OCI-LY3 (cell line): ENCODE measurements around the gene CACNA2D3.

Experiments used
- H2AFZ ChIP-seq: fragments of 200-600, 300-600 bp; shearing (Covaris generic); 2 replicates; pipeline ENCODE4 v1.6.0; 2014; ENCODE audit warnings: antibody characterized with exemption, low read depth, low read length
- H3K27ac ChIP-seq: fragments of 200-600, 300-600 bp; sonication (generic); 2 replicates; pipeline ENCODE4 v1.5.1; 2014; ENCODE audit warnings: mild to moderate bottlenecking, low read length, moderate library complexity, mixed read lengths
- H3K27me3 ChIP-seq: fragments of 200-600, 300-600 bp; sonication (generic); 2 replicates; pipeline ENCODE4 v1.6.1; 2014; ENCODE audit warnings: low read depth, low read length, mixed read lengths
- H3K36me3 ChIP-seq: fragments of 200-600, 300-600 bp; sonication (generic); replicated peaks from 2 replicates; pipeline ENCODE3; 2014; ENCODE audit warnings: low read depth, low read length, mixed read lengths
- H3K4me1 ChIP-seq: fragments of 300-600, 200-600 bp; sonication (generic); 2 replicates; pipeline ENCODE4 v1.6.1; 2014; ENCODE audit warnings: low read length, mixed read lengths
- H3K4me2 ChIP-seq: fragments of 200-600, 300-600 bp; sonication (generic); 2 replicates; pipeline ENCODE4 v1.6.1; 2014; ENCODE audit warnings: low read length, mixed read lengths
- H3K4me3 ChIP-seq: fragments of 300-600, 200-600 bp; sonication (generic); 2 replicates; pipeline ENCODE4 v1.5.1; 2014; ENCODE audit warnings: antibody characterized with exemption, mild to moderate bottlenecking, low read length, moderate library complexity
- H3K79me2 ChIP-seq: fragments of 300-600, 200-600 bp; shearing (Covaris generic); 2 replicates; pipeline ENCODE4 v1.6.1; 2014; ENCODE audit warnings: mild to moderate bottlenecking, low read length, mixed read lengths
- H3K9ac ChIP-seq: fragments of 300-600, 200-600 bp; shearing (Covaris generic); 2 replicates; pipeline ENCODE4 v1.6.0; 2014; ENCODE audit warnings: mild to moderate bottlenecking, low read length, moderate library complexity
- H3K9me3 ChIP-seq: fragments of 200-600, 300-600 bp; shearing (Covaris generic); 2 replicates; pipeline ENCODE4 v1.6.1; 2014; ENCODE audit warnings: low read length, mixed read lengths; ENCODE audit not compliant: insufficient read depth
- H4K20me1 ChIP-seq: fragments of 200-600, 300-600 bp; sonication (generic); 2 replicates; pipeline ENCODE4 v1.6.1; 2016; ENCODE audit warnings: low read length, mixed read lengths; ENCODE audit not compliant: insufficient read depth
- EZH2phosphoT487 ChIP-seq: fragments of 200-600 bp; shearing (Covaris generic); IDR thresholded peaks from 2 replicates; pipeline ENCODE4 v1.6.1; 2018; ENCODE audit warnings: antibody characterized with exemption, mixed run types, low read depth
- TF ChIP-seq, protein P1 (sequence below): fragments of 200-600, 300-600 bp; sonication (generic); IDR thresholded peaks from 2 replicates; pipeline ENCODE4 v1.5.1; 2014; ENCODE audit warnings: antibody characterized with exemption, low read length, low read depth

Gene CACNA2D3

DNA sequence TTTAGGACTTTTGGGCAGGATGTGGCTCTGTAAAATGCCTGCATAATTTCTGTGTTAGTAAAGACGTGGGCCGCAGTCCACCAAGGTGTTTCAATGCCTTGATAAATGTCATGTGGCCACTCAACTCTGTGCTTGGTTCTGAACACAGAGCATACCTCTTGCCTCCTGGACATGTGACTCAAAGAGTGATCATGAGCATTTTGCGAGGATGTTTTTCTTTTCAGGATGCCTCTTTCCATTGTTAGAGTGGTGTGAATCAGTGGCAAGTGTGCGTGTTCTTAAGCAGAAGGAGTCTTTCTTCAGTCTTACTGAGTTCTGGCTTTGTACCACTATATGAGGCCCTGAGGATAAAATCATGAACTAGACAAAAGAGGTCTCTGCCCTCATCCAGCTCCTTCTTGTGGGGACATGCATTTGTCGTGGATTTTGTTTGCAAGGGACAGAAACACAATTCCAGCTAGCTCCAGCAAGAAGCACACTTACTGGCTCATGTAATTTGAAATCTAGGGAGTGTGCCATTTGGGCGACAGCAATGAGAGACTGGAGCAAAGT is 442.1 kb downstream of the CACNA2D3 start:
- no peaks in the 10 kb centered on the region for H3K9me3 ChIP-seq
- TF ChIP-seq EZH2phosphoT487: no peak
- TF ChIP-seq, protein P1, sequence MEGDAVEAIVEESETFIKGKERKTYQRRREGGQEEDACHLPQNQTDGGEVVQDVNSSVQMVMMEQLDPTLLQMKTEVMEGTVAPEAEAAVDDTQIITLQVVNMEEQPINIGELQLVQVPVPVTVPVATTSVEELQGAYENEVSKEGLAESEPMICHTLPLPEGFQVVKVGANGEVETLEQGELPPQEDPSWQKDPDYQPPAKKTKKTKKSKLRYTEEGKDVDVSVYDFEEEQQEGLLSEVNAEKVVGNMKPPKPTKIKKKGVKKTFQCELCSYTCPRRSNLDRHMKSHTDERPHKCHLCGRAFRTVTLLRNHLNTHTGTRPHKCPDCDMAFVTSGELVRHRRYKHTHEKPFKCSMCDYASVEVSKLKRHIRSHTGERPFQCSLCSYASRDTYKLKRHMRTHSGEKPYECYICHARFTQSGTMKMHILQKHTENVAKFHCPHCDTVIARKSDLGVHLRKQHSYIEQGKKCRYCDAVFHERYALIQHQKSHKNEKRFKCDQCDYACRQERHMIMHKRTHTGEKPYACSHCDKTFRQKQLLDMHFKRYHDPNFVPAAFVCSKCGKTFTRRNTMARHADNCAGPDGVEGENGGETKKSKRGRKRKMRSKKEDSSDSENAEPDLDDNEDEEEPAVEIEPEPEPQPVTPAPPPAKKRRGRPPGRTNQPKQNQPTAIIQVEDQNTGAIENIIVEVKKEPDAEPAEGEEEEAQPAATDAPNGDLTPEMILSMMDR: no peak
- no peaks in the 10 kb centered on the region for H3K36me3 ChIP-seq
- H3K9ac ChIP-seq: no peak overlapping the region
- H3K4me2 ChIP-seq: no peak overlapping the region
- no peak overlapping the region for H3K4me3 ChIP-seq
- H3K27ac ChIP-seq: no peak overlapping the region
- H2AFZ ChIP-seq: no peak overlapping the region
- H3K4me1 ChIP-seq: no peaks in the 10 kb centered on the region
- H4K20me1 ChIP-seq: no peaks in the 10 kb centered on the region
- no peaks in the 10 kb centered on the region for H3K27me3 ChIP-seq
- H3K79me2 ChIP-seq: no peaks in the 10 kb centered on the region

DNA sequence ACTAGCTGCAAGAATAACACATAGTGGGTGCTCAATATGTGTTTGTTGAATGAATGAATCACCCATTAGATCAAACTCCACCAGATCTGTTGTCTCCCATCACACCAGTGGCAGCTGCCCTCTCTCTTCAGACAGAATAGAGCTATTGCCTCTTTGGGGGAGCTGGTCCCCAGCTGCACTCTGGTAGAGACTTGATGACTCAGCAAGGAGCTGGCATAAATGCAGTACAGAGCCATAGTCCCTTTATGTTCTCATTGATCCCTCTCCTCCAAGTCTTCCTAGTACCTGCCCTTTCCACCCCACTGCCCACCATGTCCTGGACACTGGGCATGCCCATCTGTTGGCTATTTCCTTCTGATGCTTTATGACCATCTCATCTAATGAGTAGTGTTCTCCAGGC is 443.6 kb downstream of the CACNA2D3 start:
- no peaks in the 10 kb centered on the region for H3K4me1 ChIP-seq
- H3K4me2 ChIP-seq: no peak overlapping the region
- H3K9me3 ChIP-seq: no peaks in the 10 kb centered on the region
- H3K79me2 ChIP-seq: no peaks in the 10 kb centered on the region
- H3K4me3 ChIP-seq: no peak overlapping the region
- H3K27me3 ChIP-seq: no peaks in the 10 kb centered on the region
- no peak overlapping the region for H3K9ac ChIP-seq
- H3K27ac ChIP-seq: no peak overlapping the region
- no peak overlapping the region for H2AFZ ChIP-seq
- TF ChIP-seq, protein P1: no peak
- no peak for TF ChIP-seq EZH2phosphoT487
- H4K20me1 ChIP-seq: no peaks in the 10 kb centered on the region
- no peaks in the 10 kb centered on the region for H3K36me3 ChIP-seq

DNA sequence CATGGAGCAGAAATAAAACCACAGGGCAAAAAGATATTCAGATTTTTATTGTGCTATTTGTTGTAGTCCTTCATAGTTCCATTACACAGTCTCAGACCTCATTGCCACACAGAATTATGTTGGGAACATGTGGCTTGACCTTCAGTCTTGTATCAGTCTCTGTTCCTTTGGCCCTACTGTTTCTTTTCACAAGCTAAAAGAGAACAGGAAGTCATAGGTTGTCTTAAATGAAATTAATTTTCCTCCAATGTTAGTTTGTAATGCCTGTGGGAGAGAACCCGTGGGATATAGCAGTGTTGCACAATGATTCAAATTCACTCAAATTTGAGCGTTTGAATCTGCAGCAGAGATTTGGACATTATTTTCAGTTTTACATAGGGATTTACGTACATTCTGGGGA is 445.6 kb downstream of the CACNA2D3 start:
- Histone ChIP-seq H3K4me1 (no peaks in the 10 kb centered on the region), H3K4me2 (no peak overlapping the region), H3K9me3 (no peaks in the 10 kb centered on the region), H3K36me3 (no peaks in the 10 kb centered on the region), H2AFZ (no peak overlapping the region), H3K4me3 (no peak overlapping the region), H4K20me1 (no peaks in the 10 kb centered on the region), H3K79me2 (no peaks in the 10 kb centered on the region), H3K9ac (no peak overlapping the region), H3K27me3 (no peaks in the 10 kb centered on the region), H3K27ac (no peak overlapping the region)
- TF ChIP-seq, protein P1: no peak
- no peak for TF ChIP-seq EZH2phosphoT487

DNA sequence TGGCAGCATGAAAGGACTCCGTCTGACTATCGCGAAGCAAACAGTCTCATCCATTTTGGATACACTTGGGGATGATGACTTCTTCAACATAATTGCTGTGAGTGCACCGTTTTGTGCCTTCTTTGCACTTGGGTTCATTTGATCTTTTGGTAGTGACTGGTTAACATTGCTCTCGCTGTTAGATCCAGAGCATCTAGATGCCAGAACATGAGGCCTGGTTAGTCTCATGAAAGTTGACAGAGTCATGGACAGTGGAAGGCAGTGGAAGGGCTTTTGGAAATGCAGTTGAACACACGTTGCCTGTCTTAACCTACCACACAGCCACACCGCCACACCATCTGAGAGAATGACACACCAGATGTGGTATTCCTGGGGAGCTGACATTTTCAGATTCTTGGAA is 447.7 kb downstream of the CACNA2D3 start:
- H3K27me3 ChIP-seq: 0 out of 2 replicates have a peak, but pooled peaks cover 7% of the 10 kb centered on the region
- no peaks in the 10 kb centered on the region for H4K20me1 ChIP-seq
- H3K79me2 ChIP-seq: no peaks in the 10 kb centered on the region
- H2AFZ ChIP-seq: no peak overlapping the region
- TF ChIP-seq, protein P1: no peak
- no peak for TF ChIP-seq EZH2phosphoT487
- H3K4me3 ChIP-seq: no peak overlapping the region
- H3K9me3 ChIP-seq: no peaks in the 10 kb centered on the region
- no peak overlapping the region for H3K4me2 ChIP-seq
- no peak overlapping the region for H3K9ac ChIP-seq
- H3K27ac ChIP-seq: no peak overlapping the region
- no peaks in the 10 kb centered on the region for H3K4me1 ChIP-seq
- H3K36me3 ChIP-seq: no peaks in the 10 kb centered on the region
